SU-DHL-6 (cell line): ENCODE measurements around the gene SART3.

Experiments
- H2AFZ ChIP-seq: fragments of 200-600 bp; sonication (generic); 2 replicates; pipeline ENCODE4 v1.6.1; 2014; ENCODE audit warnings: low read depth, mild to moderate bottlenecking, moderate library complexity, mixed read lengths, antibody characterized with exemption, low read length; ENCODE audit not compliant: severe bottlenecking
- H3F3A ChIP-seq: fragments of 200-600 bp; shearing (Covaris generic); 2 replicates; pipeline ENCODE4 v1.6.0; 2016; ENCODE audit warnings: antibody characterized with exemption, mild to moderate bottlenecking; ENCODE audit not compliant: insufficient read depth
- H3K27ac ChIP-seq: fragments of 200-600 bp; sonication (generic); 2 replicates; pipeline ENCODE4 v1.5.1; 2016; ENCODE audit warnings: low read depth, mild to moderate bottlenecking, low read length, moderate library complexity, mixed read lengths
- H3K27me3 ChIP-seq: fragments of 200-600 bp; sonication (generic), shearing (Covaris generic); 2 replicates; pipeline ENCODE4 v1.6.0; 2014; ENCODE audit warnings: mild to moderate bottlenecking, low read length
- H3K36me3 ChIP-seq: fragments of 200-600 bp; sonication (generic); 2 replicates; pipeline ENCODE4 v1.6.1; 2014; ENCODE audit warnings: mild to moderate bottlenecking, low read length, mixed read lengths
- H3K4me2 ChIP-seq: fragments of 300-600, 200-600 bp; shearing (Covaris generic), sonication (generic); 2 replicates; pipeline ENCODE4 v1.6.0; 2014; ENCODE audit warnings: low read length, low read depth, mild to moderate bottlenecking; ENCODE audit not compliant: poor library complexity, severe bottlenecking
- H3K4me3 ChIP-seq: fragments of 200-600 bp; sonication (generic); 2 replicates; pipeline ENCODE4 v1.5.1; 2014; ENCODE audit warnings: antibody characterized with exemption, low read length, mild to moderate bottlenecking, mixed read lengths; ENCODE audit not compliant: insufficient read depth, poor library complexity, severe bottlenecking
- H3K79me2 ChIP-seq: fragments of 200-600 bp; sonication (generic); 2 replicates; pipeline ENCODE4 v1.6.1; 2014; ENCODE audit warnings: mild to moderate bottlenecking, low read length, moderate library complexity; ENCODE audit not compliant: insufficient read depth
- H3K9ac ChIP-seq: fragments of 200-600 bp; sonication (generic); 2 replicates; pipeline ENCODE4 v1.7.0; 2014; ENCODE audit warnings: mild to moderate bottlenecking, low read length
- H3K9me2 ChIP-seq: fragments of 200-600 bp; sonication (generic); replicated peaks from 2 replicates; pipeline ENCODE4 v1.6.1; 2014; ENCODE audit warnings: low read length; ENCODE audit not compliant: insufficient read depth
- H3K9me3 ChIP-seq: fragments of 200-600 bp; sonication (generic); 2 replicates; pipeline ENCODE4 v1.6.1; 2014; ENCODE audit warnings: low read length, mixed read lengths; ENCODE audit not compliant: insufficient read depth
- H4K20me1 ChIP-seq: fragments of 200-600 bp; sonication (generic); 2 replicates; pipeline ENCODE4 v1.6.1; 2014; ENCODE audit warnings: low read depth, mild to moderate bottlenecking, antibody characterized with exemption, low read length, moderate library complexity, mixed read lengths
- EZH2phosphoT487 ChIP-seq: fragments of 200-600 bp; sonication (generic), shearing (Covaris generic); conservative IDR thresholded peaks from 2 replicates; pipeline ENCODE4 v1.6.1; 2018; ENCODE audit warnings: mild to moderate bottlenecking, antibody characterized with exemption, low read length, moderate library complexity, mixed read lengths
- TF ChIP-seq, protein P1 (sequence below): fragments of 200-600 bp; sonication (generic); IDR thresholded peaks from one replicate; pipeline ENCODE4 v1.5.1; 2017; ENCODE audit warnings: antibody characterized with exemption, mild to moderate bottlenecking, low read length, moderate library complexity; ENCODE audit not compliant: insufficient read depth, poor library complexity, severe bottlenecking

SART3 gene

DNA sequence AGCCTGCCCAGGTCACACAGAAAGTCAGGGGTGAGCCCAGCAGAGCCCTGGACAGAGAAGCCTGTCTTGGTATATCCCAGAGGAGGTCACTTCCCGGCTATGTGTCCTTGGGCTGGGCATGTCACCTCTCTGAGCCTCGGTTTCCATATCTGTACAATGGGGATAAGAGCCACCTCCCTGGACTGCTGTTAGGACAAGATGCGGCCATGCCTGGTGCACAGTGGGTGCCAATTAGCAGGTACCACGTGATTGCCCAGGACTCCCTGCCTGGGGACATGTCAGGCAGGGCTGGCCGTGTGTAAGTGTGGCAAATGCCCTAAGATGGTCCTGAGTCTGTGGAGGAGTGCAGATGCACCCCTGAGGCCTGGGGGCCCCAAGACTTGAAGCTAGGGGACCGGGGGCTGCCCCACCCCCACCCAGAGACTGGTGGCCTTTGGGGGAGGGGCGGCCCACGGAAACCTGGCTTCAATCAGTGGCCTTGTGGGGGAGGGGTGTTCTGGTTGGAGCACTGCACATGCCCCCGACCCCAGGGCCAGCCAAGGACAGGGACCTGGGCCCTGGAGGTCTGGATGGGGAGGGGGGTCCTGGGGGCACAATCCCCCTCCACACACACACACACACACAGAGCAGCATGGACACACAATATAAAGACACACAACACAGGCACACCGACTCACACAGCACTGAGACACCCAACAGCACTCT lies 36.0 kb upstream of the SART3 start:
- no peak overlapping the region for H3K4me2 ChIP-seq
- no peaks in the 10 kb centered on the region for H3K36me3 ChIP-seq
- H3F3A ChIP-seq = no peaks in the 10 kb centered on the region
- H3K9ac ChIP-seq = no peak overlapping the region
- H3K27ac ChIP-seq = no peak overlapping the region
- H3K79me2 ChIP-seq = no peaks in the 10 kb centered on the region
- TF ChIP-seq, protein P1, sequence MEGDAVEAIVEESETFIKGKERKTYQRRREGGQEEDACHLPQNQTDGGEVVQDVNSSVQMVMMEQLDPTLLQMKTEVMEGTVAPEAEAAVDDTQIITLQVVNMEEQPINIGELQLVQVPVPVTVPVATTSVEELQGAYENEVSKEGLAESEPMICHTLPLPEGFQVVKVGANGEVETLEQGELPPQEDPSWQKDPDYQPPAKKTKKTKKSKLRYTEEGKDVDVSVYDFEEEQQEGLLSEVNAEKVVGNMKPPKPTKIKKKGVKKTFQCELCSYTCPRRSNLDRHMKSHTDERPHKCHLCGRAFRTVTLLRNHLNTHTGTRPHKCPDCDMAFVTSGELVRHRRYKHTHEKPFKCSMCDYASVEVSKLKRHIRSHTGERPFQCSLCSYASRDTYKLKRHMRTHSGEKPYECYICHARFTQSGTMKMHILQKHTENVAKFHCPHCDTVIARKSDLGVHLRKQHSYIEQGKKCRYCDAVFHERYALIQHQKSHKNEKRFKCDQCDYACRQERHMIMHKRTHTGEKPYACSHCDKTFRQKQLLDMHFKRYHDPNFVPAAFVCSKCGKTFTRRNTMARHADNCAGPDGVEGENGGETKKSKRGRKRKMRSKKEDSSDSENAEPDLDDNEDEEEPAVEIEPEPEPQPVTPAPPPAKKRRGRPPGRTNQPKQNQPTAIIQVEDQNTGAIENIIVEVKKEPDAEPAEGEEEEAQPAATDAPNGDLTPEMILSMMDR = no peak
- TF ChIP-seq EZH2phosphoT487 = no peak
- no peaks in the 10 kb centered on the region for H3K9me3 ChIP-seq
- H3K27me3 ChIP-seq = no peaks in the 10 kb centered on the region
- H2AFZ ChIP-seq = no peak overlapping the region
- H3K4me3 ChIP-seq = no peak overlapping the region
- no peaks in the 10 kb centered on the region for H3K9me2 ChIP-seq
- H4K20me1 ChIP-seq = no peaks in the 10 kb centered on the region

DNA sequence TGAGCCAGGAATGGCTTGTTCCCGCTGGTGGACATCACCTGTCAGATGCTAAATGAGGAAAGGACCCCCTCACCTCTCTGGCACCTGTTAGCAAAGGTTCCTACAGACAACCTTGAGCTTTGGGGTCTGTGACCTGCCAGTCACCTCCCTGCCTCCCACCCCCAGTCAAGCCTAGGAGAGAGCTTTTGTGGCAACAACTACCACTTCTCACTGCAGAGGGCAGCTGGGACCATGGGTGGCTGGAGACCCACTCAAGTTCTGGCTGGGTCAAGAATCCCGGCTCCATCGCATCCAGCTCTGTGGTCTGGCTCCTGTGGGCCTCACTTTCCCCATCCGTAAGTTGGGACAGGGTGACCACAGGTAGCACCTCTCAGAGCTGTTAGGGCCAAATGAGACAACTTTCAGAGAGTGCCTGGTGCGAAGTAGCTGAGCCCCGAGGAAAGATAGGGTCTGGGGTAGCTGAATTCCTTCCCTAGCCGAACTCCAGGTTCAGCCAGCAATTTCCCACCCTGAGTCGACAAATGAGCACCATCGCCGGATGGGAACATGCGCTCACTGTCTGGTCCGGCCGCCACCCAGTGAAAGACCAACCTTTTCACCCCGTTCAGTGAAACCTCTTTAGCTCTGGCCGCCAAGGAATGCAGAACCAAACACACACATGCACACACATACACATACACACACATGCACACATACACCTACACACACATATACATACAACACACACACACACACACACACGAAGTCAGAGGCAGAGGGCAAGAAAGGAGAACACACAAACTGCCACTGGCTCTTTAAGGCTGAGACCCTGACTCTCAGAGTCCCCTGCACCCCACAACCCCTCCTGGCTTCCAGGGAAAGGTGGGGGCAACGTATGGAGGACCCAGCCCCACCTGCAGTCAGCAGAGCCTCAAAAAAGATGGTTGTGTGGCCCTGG lies 35.0 kb upstream of the SART3 start:
- no peak overlapping the region for H3K27ac ChIP-seq
- no peak overlapping the region for H3K4me3 ChIP-seq
- no peak overlapping the region for H2AFZ ChIP-seq
- no peaks in the 10 kb centered on the region for H3K36me3 ChIP-seq
- no peaks in the 10 kb centered on the region for H3K79me2 ChIP-seq
- H3K4me2 ChIP-seq = no peak overlapping the region
- no peaks in the 10 kb centered on the region for H3F3A ChIP-seq
- H3K27me3 ChIP-seq = no peaks in the 10 kb centered on the region
- no peak for TF ChIP-seq EZH2phosphoT487
- TF ChIP-seq, protein P1 = no peak
- H4K20me1 ChIP-seq = no peaks in the 10 kb centered on the region
- no peaks in the 10 kb centered on the region for H3K9me2 ChIP-seq
- no peaks in the 10 kb centered on the region for H3K9me3 ChIP-seq
- H3K9ac ChIP-seq = no peak overlapping the region

DNA sequence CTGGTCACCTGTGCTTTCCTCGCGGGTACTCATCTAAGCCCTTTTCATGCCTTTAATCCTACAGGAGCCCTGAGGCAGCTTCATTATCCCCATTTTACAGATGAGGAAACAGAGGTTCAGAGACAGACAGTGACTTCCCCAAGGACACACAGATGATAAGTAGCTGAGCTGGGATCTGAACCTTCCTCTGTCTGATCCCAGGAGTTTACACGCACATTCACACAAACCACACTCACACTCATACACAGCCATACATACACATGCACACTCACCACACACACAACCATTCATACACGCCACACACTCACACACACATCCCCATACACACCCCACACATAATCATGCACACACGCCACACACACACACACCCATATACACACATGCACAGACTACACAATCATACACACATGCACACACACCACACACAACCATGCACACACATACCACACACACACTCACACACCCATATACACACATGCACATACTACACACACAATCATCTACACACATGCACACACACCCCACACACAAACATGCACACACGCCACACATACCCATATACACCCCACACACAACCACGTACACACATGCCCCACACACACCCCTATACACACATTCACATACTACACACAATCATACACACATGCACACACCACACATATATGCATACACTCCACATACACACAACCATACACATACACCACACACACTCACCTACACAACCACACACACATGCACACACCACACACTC lies 34.2 kb upstream of the SART3 start:
- Histone ChIP-seq H3K27ac (no peak overlapping the region), H3K79me2 (no peaks in the 10 kb centered on the region), H3K9me3 (no peaks in the 10 kb centered on the region), H3K4me3 (no peak overlapping the region), H3K27me3 (no peaks in the 10 kb centered on the region), H3F3A (no peaks in the 10 kb centered on the region), H3K9ac (no peak overlapping the region), H3K4me2 (no peak overlapping the region), H4K20me1 (no peaks in the 10 kb centered on the region), H2AFZ (no peak overlapping the region), H3K36me3 (no peaks in the 10 kb centered on the region), H3K9me2 (no peaks in the 10 kb centered on the region)
- TF ChIP-seq EZH2phosphoT487 = no peak
- TF ChIP-seq, protein P1 = no peak
